HL-60/S4 treated with retinoic acid at 250 ng/mL for 4 days and 3 days (cell line): ENCODE data around the gene F11.
"Not testable (repeated sequence)": the region's sequence is repeated elsewhere in the genome, so short reads cannot be mapped to it uniquely, and the experiment has no call there.

Source experiments
- in situ Hi-C: fragments of 300-500 bp; cut with MboI; formaldehyde crosslinking; loops from 2 replicates; pipeline ENCODE4 v1.7.0; 2022; ENCODE audit warnings: low sequenced_read_pairs

Gene F11

GRCh38 chr4:186249785-186250754 lies 15.9 kb upstream of the F11 start:
- in situ Hi-C loops, result no loop called here

GRCh38 chr4:186250760-186251159 lies 15.2 kb upstream of the F11 start:
- in situ Hi-C loops, result no loop called here

- in situ Hi-C loops, result no loop called here
Observed at GRCh38 chr4:186255122-186255521, 10.9 kb upstream of the F11 start.

GRCh38 chr4:186258216-186258811 lies 7.7 kb upstream of the F11 start:
- in situ Hi-C loops, result no loop called here

- in situ Hi-C loops, result no loop called here
Observed at GRCh38 chr4:186260117-186260503, 5.9 kb upstream of the F11 start.

DNA sequence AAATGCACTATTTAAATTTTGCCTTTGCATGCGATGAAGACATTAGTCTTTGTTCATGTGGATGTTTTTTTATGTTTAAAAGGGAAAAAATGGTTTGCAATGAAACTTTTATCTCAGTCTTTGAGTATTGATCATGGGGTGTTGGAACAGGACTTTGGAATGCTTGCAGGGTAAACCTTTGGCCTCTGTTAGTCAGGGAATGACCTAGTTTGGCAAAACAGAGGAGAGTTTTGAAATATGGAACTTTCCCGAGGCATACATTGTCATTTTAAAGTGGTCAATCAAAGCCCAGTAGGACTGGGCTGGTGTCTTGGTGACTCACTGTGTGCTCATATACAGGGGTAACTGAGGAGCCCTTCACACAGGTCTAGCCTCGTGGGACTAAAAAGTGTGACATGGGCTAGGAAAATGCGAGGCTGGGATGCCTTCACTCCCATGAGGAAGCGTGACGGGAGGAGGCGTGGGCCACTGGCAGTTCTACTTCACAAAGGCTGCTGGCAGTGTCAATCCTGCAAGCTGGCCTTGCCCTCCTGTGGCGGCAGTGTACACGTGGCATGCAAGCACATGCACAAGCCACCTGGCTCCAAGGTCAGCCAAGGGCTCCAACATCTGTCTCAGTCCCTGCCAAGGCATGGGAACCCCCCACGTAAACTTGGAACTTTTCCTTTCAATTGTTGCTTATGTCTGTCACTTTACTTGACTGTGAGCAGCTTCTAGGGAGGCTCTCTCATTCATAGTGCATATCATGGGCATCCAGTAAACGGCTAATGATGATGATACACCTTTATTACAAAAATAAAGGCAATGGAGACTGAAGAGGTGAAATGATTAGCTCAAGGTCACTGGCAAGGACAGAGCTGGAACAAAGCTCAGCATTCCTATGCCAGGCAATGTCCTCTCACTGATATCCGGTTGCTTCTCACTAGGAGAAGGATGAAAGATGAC lies 5.2 kb upstream of the F11 start:
- in situ Hi-C loops, result no loop called here

DNA sequence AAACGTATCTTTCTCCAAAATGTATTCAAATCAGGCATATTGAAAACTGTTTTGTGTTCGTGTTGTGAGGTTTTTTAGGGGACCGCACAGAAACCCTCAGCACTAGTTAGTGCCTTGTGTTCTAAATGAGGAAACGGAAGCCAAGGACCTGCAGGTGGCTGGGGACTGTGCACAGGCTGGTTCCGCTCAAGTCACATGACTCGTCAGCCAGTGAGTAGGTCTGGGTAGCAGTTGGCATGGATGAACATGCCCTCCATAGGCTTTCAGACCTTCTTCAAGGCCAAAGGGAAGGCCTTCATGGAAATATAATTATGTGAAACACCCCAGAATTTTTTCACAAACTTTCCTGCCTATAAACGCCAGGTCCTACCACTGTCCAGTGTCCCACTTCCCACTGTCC lies 1.3 kb upstream of the F11 start:
- in situ Hi-C loops, result no loop called here

DNA sequence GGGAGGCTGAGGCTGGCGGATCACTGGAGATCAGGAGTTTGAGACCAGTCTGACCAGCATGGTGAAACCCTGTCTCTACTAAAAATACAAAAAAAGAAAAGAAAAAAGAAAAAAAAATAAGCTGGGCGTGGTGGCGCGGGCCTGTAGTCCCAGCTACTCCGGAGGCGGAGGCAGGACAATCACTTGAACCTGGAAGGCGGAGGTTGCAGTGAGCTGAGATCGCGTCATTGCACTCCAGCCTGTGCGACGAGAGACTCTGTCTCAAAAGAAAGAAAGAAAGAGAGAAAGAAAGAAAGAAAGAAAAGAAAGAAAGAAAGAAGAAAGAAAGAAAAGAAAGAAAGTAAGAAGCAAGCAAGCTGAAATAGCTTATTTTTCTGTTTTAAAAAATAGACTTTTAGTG lies 739 bp upstream of the F11 start:
- in situ Hi-C loops, result not testable (repeated sequence)

DNA sequence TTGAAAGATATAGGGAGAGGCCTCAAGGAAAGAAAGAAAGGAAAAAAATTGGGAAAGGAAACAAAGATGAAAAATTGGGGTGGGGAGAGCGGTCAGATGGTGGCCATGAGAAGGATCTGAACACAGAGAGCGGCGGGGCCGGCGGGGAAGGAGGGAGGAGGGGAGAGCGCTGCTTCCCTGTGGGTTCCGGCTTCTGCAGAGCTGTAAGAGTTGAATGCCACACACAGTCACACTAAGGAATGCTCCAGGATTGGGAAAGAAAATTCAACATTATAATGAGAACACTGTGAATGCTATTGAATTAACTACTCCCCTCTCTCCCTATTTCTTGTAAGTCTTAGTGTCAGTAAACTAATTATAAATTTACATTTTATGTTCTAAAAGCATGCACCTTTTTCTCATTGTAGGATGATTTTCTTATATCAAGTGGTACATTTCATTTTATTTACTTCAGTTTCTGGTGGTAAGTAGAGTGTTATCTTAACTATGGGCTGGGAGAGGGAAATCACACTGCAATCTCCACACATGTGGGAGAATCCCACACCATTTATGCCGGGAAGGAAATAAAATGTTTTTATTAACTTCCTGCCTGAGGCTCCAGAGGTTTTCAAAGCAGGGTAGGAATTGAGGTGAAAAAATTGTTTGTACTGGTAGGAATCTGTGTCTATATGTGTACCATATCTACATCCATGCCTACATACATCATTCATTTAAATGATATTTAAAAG lies 904 bp downstream of the F11 start:
- in situ Hi-C loops, result no loop called here

DNA sequence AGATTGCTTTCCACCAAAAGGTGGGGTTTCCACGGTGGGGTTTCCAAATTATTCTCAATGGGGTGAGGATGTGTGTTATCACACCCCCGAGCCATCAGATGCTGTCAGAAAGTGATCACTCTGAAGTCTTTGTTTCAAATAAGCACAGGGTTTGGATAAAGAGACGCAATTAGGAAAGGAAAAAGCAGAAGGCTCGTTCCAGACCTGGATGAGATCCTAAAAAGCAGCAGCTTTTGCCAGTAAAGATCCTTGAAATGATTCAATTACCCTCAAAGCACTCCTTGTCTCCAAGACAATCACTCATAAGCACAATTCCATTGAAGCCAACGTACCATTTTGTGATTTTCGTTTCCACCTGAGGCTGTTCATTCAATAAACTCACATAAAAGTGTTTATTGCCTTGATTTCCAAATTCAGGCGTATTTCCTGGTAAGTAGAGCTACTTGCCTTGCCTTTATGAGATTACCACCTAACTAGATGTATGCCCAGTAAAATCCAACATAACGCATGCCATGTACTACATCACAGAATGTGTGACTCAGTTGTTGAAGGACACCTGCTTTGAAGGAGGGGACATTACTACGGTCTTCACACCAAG lies 5.2 kb downstream of the F11 start:
- in situ Hi-C loops, result no loop called here

DNA sequence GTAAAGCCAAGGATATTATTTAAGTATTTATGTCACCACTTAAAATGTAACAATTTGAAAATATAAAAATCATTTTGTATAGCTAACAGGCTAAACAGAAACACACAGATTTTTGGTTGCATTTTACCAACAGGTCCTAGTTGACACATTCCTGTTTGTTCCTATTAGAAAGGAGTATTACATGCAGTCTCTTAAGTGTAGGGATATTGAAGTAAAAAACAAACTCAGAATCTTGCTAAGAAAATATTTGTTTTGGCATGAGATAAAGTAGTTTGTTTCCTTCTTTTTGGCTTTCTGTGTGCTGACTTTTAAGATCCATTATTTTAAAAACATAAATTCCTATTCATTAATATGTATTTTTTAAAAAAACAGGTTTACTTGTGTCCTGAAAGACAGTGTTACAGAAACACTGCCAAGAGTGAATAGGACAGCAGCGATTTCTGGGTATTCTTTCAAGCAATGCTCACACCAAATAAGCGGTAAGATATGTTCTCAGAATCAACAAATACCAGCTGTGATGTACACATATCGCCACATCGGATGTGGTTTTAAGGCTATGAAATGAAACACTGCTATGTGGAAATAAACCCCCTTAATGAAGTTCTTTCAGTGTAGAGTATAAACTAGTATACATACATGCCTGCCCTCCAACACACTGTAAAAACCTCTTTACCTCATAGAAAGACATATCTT lies 6.9 kb downstream of the F11 start:
- in situ Hi-C loops, result no loop called here

DNA sequence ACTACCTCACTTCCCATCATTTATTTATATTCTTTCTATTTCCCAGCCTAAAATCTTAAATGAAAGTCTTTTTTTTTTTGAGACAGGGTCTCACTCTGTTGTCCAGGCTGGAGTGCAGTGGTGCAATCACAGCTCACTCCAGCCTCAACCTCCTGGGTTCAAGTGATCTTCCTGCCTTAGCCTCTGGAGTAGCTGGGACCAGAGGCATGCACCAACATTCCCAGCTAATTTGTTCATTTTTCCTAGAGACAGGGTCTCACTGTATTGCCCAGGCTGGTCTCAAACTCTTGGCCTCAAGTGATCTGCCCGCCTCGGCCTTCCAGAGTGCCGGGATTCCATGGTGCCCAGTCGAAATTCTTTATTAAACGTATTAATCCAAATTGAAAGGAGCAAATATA lies 7.4 kb downstream of the F11 start:
- in situ Hi-C loops, result not testable (repeated sequence)

DNA sequence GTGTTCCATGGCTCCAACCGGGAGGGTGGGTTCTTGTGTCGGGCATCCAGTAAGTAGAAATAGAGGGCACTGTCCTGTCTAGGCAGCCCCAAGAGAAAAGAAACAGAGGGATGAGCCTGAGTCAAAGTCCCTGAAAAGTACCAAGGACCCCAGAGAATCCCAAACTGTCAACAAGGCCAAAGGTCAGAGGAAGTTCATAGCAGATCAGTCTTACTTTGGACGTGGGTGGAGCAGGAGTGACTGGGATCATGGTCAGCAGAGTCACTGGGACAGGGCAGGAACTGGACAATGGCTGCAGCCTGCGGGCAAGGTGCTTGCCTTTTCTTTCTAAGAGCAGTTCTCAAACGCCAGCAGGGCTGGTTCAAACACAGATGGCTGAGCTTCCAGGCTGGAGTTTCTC lies 17.3 kb downstream of the F11 start:
- in situ Hi-C loops, result no loop called here

DNA sequence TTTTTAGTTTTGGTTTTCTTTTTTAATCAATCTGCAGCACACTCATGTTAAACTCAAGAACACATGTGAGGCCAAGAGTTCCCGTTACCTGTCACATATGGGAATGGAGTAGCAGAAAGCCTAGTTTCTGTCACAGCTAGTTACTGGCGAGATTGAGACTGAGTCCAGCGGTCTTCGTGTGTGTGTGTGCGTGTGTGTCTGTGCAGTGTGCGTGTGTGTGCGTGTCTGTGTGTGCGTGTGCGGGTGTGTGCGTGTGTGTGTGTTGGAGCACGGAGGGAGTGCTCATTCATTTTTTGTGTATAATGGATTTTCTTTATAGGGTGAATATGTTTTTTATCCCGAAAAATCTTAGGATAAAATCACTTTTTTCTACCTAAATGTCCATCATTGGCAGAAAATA lies 19.2 kb downstream of the F11 start:
- in situ Hi-C loops, result no loop called here

DNA sequence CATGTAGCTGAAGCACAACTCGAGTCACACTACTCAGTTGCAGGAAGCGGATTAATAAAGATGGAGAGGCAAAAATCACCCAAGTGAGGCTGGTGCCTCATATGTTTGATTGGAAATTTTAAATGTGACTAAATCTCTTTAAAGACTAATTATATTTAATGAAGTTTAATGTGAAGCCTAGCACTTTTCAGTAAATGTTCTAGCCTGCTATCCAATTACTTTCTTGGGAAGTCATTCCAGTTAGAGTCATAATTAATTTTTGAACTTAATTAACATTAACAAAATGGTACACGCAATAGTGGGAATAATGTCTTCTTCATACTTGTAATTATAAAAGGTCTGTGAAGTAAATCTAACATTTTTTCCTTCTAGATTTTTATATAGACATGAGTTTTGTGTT lies 20.6 kb downstream of the F11 start:
- in situ Hi-C loops, result no loop called here

DNA sequence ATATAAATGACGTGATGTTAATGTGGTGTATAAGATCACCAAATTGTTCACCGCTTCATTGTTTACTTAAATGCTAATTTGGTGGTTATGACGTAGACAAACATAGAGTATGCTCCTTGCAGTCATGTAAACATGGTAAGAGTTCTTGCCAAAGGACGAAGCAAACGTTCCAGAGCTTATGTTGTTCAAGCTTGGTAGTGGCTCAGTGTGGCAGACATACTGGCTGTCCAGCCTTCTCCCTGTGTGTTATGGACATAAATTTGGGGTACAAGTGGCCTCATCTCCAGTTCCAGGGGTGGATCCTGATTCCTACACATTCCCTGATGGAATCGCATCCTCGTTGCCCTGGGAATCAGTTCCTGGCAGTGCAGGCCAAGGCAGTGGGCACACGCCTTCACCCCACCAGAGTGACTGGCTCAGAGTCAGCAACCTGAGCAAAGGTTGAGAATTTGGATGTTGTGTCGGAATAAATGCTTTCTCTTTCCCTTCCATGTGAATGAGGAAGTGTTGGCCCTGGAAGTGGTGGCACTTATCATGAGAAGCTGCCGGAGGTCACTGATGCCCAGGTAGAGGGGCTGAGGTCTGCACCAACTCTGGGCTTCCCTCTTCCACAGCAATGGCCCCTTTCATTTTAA lies 25.4 kb downstream of the F11 start:
- in situ Hi-C loops, result no loop called here

- in situ Hi-C loops, result no loop called here
Observed at GRCh38 chr4:186294160-186294559, 28.2 kb downstream of the F11 start.

DNA sequence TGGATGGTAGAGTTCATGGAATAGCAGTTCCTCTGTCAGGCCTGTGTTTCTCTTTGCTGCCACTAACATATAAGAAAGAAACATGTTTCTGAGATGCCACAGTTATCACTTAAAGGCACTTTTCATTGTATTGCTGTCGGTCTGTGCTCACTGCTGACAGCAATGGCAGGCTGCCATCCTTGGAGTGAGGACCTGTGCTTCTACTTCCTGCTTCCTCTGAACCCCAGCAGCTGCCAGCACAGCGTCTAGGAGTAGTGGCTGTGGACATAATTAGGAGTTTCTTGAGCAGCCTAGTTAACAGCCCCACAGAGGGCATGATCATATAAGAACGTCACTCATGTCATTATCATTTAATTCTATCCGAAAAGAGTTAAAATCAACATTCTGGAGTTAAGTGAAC lies 30.5 kb downstream of the F11 start:
- in situ Hi-C loops, result no loop called here

DNA sequence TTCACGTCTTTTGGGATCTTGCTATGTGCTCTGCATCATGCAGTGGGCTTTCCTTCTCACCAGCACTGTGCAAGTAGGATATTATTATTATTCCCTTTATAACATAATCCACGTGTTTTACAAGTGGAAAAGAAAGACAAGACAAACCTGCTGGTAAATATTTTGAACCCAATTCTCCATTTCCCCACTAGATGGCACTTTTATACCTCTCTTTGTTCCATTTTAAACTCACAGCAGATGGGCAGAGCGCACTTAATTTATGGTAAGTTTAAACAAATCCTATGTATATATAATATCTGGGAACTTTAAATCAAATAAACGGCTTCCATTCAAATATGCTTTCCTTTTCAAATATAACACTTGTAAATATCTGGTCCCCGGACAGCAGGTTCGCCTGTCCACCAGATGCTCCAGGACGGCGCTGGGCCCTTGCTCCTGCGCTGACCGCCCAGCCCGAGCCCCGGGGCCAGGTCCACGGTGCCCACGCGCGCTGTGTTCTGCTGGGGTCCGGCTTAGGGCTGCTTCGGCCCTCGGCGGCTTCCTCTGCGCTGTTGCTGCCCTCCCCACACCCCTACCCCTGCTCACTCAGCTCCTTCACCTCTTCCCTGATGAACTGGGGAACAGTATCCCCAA lies 31.1 kb downstream of the F11 start:
- in situ Hi-C loops, result no loop called here
